ENCODE results near the gene RPS6KA2.

The RPS6KA2 gene

DNA sequence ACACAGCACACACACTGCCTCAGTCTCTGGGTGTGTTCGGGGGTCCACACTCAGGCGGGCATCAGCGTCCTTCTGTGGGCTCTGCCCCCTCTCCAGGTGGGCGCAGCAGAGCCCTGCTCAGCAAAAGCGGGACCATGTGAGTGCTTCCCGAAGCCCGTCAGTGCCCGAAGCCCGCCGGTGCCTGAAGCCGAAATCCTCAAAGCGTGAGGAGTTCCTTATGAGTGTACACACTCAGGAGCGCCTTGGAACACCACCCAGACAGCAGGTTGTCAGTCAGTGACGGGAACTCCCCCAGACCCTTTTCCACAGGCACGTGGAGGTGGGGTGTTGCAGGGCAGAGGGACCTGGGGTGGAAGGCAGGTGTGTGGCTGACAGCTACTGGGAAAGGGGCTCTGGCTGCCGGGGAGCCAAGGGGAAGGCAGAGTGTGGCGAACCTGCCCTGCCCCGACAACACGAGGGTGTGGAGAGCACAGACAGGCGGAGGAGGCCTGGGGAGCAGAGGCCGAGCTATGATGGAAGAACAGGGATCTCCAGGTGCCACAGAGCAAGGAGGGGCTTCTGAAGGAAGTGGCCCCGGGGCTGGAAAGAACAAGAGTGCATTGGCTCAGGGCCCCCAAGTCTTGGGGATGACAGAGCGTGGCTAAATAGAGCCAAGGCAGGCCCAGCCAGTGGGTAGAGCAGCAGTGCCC, 128.2 kb downstream of the RPS6KA2 start:
- Mint-ChIP-seq H3K4me3 (no peak overlapping the region), H3K27me3 (no peaks in the 10 kb centered on the region), H3K9me3 (no peaks in the 10 kb centered on the region), H3K4me1 (peaks cover 10% of the 10 kb centered on the region), H3K27ac (no peak overlapping the region), H3K36me3 (peaks cover 4% of the 10 kb centered on the region)

GRCh38 chr6:166498228-166498627, 128.8 kb downstream of the RPS6KA2 start:
- H3K4me1 Mint-ChIP-seq = peaks cover 10% of the 10 kb centered on the region
- no peak overlapping the region for H3K27ac Mint-ChIP-seq
- H3K27me3 Mint-ChIP-seq = no peaks in the 10 kb centered on the region
- no peak overlapping the region for H3K4me3 Mint-ChIP-seq
- no peaks in the 10 kb centered on the region for H3K9me3 Mint-ChIP-seq
- peaks cover 3% of the 10 kb centered on the region for H3K36me3 Mint-ChIP-seq

GRCh38 chr6:166497087-166497899, 129.8 kb downstream of the RPS6KA2 start:
- no peaks in the 10 kb centered on the region for H3K27me3 Mint-ChIP-seq
- H3K27ac Mint-ChIP-seq = no peak overlapping the region
- H3K36me3 Mint-ChIP-seq = peaks cover 3% of the 10 kb centered on the region
- H3K4me3 Mint-ChIP-seq = no peak overlapping the region
- peaks cover 10% of the 10 kb centered on the region for H3K4me1 Mint-ChIP-seq
- no peaks in the 10 kb centered on the region for H3K9me3 Mint-ChIP-seq

DNA sequence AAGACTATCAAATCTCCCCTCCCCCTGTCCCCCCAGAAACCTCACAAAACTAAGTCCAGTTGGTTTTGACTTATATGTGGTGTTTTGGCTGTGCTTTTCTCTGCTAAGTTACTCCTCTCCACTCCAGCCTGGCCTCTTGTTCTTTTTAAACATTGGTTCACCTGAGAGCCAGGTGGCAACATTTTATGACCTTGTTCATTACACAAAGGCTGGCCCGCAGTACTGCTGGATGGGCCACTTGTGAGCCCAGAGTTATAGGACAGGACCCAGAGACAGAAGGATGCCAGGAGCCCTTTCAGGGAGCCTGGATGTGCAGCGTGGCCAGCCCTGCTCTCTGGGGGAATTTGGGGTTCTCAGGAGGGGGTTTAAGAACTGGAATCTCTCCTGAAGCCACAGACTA, 130.6 kb downstream of the RPS6KA2 start:
- Mint-ChIP-seq H3K9me3 (no peaks in the 10 kb centered on the region), H3K27me3 (no peaks in the 10 kb centered on the region), H3K4me3 (no peak overlapping the region), H3K36me3 (peaks cover 4% of the 10 kb centered on the region), H3K27ac (no peak overlapping the region), H3K4me1 (peaks cover 10% of the 10 kb centered on the region)

DNA sequence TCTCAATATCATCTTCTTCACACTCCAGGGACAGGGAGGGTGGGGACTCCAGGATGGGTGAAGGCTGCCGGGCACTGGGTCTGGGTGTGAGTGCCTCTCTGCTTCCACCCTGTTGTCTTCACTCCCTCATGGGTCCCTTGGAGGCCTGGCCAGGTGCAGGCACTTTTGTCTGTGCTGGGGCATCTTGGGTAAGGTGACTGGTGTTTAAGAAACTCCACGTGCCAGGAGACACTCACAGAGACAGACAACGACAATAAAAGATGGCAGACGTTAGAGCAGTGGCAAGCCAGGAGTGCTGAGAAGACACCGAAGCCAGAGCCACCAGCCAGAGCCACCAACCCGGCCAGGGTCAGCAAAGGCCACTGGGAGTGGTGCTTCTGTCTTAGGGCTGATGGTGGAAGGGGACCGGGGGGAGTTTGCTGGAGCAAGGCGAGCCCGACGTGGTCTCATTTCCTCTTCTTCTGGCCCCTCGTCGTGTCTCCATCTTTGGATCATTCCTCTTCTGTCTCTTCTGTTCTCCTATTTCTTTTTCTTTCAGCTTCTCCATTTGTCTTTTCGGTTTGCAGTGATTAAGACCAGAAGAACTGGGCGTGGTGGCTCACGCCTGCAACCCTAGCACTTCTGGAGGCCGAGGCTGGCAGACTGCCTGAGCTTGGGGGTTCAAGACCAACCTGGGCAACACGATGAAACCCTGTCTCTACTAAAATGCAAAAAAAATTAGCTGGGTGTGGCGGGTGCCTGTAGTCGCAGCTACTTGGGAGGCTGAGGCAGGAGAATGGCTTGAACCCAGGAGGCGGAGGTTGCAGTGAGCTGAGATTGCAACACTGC, 131.3 kb downstream of the RPS6KA2 start:
- peaks cover 10% of the 10 kb centered on the region for H3K4me1 Mint-ChIP-seq
- peaks cover 4% of the 10 kb centered on the region for H3K36me3 Mint-ChIP-seq
- no peak overlapping the region for H3K4me3 Mint-ChIP-seq
- no peaks in the 10 kb centered on the region for H3K9me3 Mint-ChIP-seq
- H3K27me3 Mint-ChIP-seq = no peaks in the 10 kb centered on the region
- no peak overlapping the region for H3K27ac Mint-ChIP-seq

GRCh38 chr6:166494757-166495486, 132.1 kb downstream of the RPS6KA2 start:
- no peaks in the 10 kb centered on the region for H3K27me3 Mint-ChIP-seq
- no peak overlapping the region for H3K4me3 Mint-ChIP-seq
- H3K27ac Mint-ChIP-seq = no peak overlapping the region
- peaks cover 14% of the 10 kb centered on the region for H3K4me1 Mint-ChIP-seq
- H3K9me3 Mint-ChIP-seq = no peaks in the 10 kb centered on the region
- H3K36me3 Mint-ChIP-seq = peaks cover 6% of the 10 kb centered on the region

GRCh38 chr6:166494101-166494441, 133.0 kb downstream of the RPS6KA2 start:
- no peak overlapping the region for H3K4me3 Mint-ChIP-seq
- no peak overlapping the region for H3K27ac Mint-ChIP-seq
- peaks cover 15% of the 10 kb centered on the region for H3K4me1 Mint-ChIP-seq
- no peaks in the 10 kb centered on the region for H3K9me3 Mint-ChIP-seq
- no peaks in the 10 kb centered on the region for H3K27me3 Mint-ChIP-seq
- H3K36me3 Mint-ChIP-seq = peaks cover 3% of the 10 kb centered on the region

DNA sequence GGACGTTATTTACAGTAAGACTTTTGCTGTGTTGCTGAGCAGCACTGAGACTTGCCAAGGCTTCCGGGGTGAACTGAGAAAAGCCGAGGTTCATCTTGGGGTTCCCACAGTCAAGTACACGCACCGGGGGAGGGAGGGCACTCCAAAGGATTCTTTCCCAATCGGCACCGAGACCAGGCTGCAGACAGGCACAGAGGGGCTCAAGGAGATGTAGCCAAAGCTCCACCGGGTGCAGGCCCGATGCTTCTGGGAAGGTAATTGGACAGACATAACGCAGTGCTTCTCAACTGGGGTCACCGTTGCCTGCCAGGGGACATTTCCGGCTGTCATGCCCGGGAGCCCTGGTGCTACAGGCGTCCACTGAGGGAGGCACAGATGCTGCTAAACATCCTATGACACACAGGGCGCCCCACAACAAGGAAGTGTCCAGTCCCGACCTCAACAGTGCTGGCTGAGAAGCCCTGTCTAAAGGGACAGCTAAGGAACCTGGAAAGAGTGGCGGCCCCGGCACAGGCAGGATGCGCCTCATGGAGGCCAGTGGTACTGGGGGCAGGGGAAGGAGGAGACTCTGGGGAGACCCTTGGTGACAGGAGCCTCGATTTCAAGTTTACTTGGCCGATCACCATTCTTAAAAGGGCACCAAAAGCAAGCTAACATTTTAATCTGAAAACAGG, 133.5 kb downstream of the RPS6KA2 start:
- Mint-ChIP-seq H3K36me3 (peaks cover 3% of the 10 kb centered on the region), H3K4me1 (peaks cover 15% of the 10 kb centered on the region), H3K27ac (no peak overlapping the region), H3K9me3 (no peaks in the 10 kb centered on the region), H3K4me3 (no peak overlapping the region), H3K27me3 (no peaks in the 10 kb centered on the region)

DNA sequence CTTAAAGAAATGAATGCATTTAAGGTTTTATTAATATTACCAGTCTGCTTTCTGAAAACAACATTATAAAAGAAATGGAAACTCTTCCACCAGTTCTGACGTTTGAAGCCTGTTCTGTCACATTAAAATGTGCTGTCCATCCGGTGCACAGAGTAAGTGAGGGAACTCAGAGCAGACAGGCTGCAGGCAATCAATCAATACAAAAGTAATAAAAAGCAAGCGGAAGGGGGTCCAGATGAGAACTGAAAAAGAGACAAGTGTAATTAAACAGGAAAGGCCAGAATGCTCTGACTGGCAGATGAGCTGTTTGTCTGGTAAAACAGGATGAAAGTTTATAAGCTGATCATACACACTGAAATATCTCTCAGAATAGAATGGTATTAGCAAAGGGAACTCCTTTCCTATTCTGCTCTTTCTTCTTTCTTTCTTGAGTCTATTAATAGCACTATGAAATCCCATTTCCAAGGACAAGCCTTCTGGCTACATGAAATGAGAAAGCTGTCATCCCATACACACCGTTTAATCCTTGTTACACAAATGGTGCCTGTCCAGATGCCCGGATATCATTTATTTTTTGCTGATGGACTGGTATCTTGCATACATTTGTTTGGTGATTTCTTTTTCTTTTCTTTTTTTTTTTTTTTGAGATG, 134.8 kb downstream of the RPS6KA2 start:
- H3K36me3 Mint-ChIP-seq = peaks cover 7% of the 10 kb centered on the region
- H3K4me1 Mint-ChIP-seq = peaks cover 28% of the 10 kb centered on the region
- no peaks in the 10 kb centered on the region for H3K27me3 Mint-ChIP-seq
- H3K9me3 Mint-ChIP-seq = no peaks in the 10 kb centered on the region
- no peak overlapping the region for H3K27ac Mint-ChIP-seq
- no peak overlapping the region for H3K4me3 Mint-ChIP-seq

GRCh38 chr6:166490671-166491500, 136.2 kb downstream of the RPS6KA2 start:
- Mint-ChIP-seq H3K4me1 (peaks cover 30% of the 10 kb centered on the region), H3K27ac (no peak overlapping the region), H3K36me3 (peaks cover 9% of the 10 kb centered on the region), H3K9me3 (no peaks in the 10 kb centered on the region), H3K27me3 (no peaks in the 10 kb centered on the region), H3K4me3 (no peak overlapping the region)

DNA sequence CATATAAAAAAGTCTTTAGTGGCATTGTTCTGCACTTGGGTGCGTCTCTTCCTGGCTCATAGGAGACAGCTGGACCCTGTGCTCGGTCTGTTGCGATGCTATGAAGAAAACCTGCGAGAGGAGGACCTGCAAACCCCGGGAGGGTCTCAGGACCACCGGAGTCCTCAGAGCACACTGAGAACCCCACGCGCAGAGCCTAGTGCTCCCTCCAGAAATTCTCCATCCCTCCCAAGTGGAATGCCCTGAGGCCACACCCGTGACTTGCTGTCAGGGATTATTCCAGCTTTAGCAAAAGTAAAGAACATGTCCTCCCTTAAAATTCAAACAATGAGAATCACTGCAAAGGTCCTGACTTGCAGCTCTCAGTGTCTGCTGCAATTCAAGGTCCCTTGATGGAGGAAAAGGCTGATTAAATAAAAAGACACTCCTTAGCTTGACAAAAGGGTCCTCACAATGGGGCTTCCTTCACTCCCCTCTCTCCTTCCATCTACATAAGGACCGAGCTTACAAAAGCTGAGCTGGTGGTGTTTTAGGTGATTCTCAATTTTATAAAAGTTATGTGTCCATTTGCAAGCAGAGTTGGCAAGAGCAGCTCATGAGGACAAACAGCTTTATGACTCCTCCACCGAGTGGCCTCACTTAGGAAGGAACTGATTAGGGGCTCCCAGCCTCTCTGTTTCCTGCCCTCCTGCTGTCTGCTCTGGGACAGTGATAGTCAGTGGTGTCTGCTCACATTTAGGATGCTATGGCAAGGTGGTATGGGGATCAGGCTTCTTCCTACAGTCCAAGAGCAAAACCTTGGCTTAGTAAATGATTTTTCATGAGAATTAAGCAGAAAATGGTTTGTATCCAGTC, 137.5 kb downstream of the RPS6KA2 start:
- Mint-ChIP-seq H3K4me3 (no peak overlapping the region), H3K27me3 (no peaks in the 10 kb centered on the region), H3K27ac (peak overlapping the region; percentile 89), H3K4me1 (peaks cover 24% of the 10 kb centered on the region), H3K9me3 (no peaks in the 10 kb centered on the region), H3K36me3 (peaks cover 9% of the 10 kb centered on the region)

GRCh38 chr6:166488701-166489100, 138.3 kb downstream of the RPS6KA2 start:
- Mint-ChIP-seq H3K27me3 (no peaks in the 10 kb centered on the region), H3K4me1 (peaks cover 24% of the 10 kb centered on the region), H3K36me3 (peaks cover 9% of the 10 kb centered on the region), H3K4me3 (no peak overlapping the region), H3K27ac (peak overlapping the region; percentile 99), H3K9me3 (no peaks in the 10 kb centered on the region)

- H3K27me3 Mint-ChIP-seq = no peaks in the 10 kb centered on the region
- H3K9me3 Mint-ChIP-seq = no peaks in the 10 kb centered on the region
- H3K4me3 Mint-ChIP-seq = peak overlapping the region; percentile 86
- H3K36me3 Mint-ChIP-seq = peaks cover 9% of the 10 kb centered on the region
- peak overlapping the region; percentile 99 for H3K27ac Mint-ChIP-seq
- peaks cover 24% of the 10 kb centered on the region for H3K4me1 Mint-ChIP-seq
These were observed 138.9 kb downstream of the RPS6KA2 start for GRCh38 chr6:166488076-166488685.
